Measurements from ENCODE around the gene HTR4. TPM values are rescaled to one million over a fixed set of nuclear protein-coding genes. Genes with fewer than 3 reads are reported as not detected.

HTR4 gene
- total and polyA plus RNA-seq, 2 of the 4 experiments (the other 2 are of a cell fraction) = not detected

DNA sequence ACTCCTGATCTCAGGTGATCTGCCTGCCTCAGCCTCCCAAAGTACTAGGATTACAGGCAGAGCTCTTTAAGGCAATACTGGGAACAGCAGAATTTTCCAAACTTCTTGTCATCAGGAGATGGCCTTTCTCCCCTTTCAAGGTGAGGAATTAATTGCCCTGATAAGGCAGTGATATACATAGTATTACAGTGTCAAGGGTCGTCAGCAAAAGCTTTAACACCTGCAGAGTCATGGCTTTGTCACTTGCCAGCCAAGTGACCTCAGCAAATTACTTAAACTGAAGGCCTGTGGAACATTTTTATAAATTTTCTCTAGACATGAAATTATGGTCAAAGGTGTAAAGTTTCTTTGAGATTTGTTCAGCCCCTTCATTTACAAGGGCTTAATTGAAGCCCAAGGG, 211.1 kb downstream of the HTR4 start:
- no peaks in the 10 kb centered on the region for H3K27me3 ChIP-seq (ENCODE audit: control insufficient read depth, insufficient read depth, low read length)
- H2AFZ ChIP-seq (replicated peaks; ENCODE audit: low read length, poor library complexity) = no peak overlapping the region
- no TSS peak for BruUV-seq (replicated peaks)
- intact Hi-C loops (cut with micrococcal nuclease) = loop anchor here (5.0 kb wide), 2 partner anchors 151 to 669 kb away; no protein-coding TSS in a partner anchor
- H2BK5ac ChIP-seq (ENCODE audit: low read depth, low read length, poor library complexity, severe bottlenecking) = no peak overlapping the region
- in situ Hi-C loops (cut with MboI; ENCODE audit: low sequenced_read_pairs) = loop anchor here (10.0 to 25.0 kb wide), 3 partner anchors 592 to 794 kb away; no protein-coding TSS in a partner anchor
- H3K4me1 ChIP-seq (ENCODE audit: control insufficient read depth, insufficient read depth, low read length) = no peaks in the 10 kb centered on the region
- no peak overlapping the region for H4K91ac ChIP-seq (ENCODE audit: insufficient read depth, low read depth, low read length)
- no peak overlapping the region for H2BK15ac ChIP-seq (ENCODE audit: low read depth, low read length)
- H2BK120ac ChIP-seq (ENCODE audit: low read depth, low read length) = no peak overlapping the region
- no peak overlapping the region for H3K18ac ChIP-seq (ENCODE audit: low read depth, low read length)
- H2AK5ac ChIP-seq (ENCODE audit: low read depth, low read length) = no peak overlapping the region
- POLR2A ChIA-PET (ENCODE audit: unreplicated experiment) = no interaction called here
- dilution Hi-C loops (cut with HindIII; ENCODE audit: low sequenced_read_pairs, unreplicated experiment) = no loop called here
- no peak overlapping the region for H4K5ac ChIP-seq (ENCODE audit: low read depth, low read length)
- no peak overlapping the region for H3K4me2 ChIP-seq (ENCODE audit: low read depth, low read length)
- no peak overlapping the region for H2BK20ac ChIP-seq (ENCODE audit: low read depth, low read length)
- H3K56ac ChIP-seq (ENCODE audit: extremely low read depth, insufficient read depth, low read length) = no peak overlapping the region
- H3K9me1 ChIP-seq (ENCODE audit: insufficient read depth, low read length) = no peaks in the 10 kb centered on the region
- no peaks in the 10 kb centered on the region for H3K9me3 ChIP-seq (ENCODE audit: control insufficient read depth, insufficient read depth, low read length)
- H4K8ac ChIP-seq (ENCODE audit: low read depth in 2 of 2, low read length in 2 of 2) = no peak overlapping the region
- CTCF ChIA-PET = interaction anchor here (0.8 to 8.9 kb wide), 4 partner anchors 31 to 671 kb away, joined by 3 to 59 read pairs (median 7); no protein-coding TSS in a partner anchor
- peaks cover 11% of the 10 kb centered on the region for H3K36me3 ChIP-seq (ENCODE audit: control insufficient read depth, insufficient read depth, low read length)
- H3K4ac ChIP-seq (ENCODE audit: low read depth, low read length) = no peak overlapping the region
- no CpG with 5 or more reads among the region's 1 CpG for WGBS, 2 experiments (ENCODE audit: extremely low coverage in 2 of 2, insufficient read length in 1 of 2)
- no peak overlapping the region for H3K14ac ChIP-seq (replicated peaks; ENCODE audit: low read depth, low read length)
- no peak overlapping the region for H3K4me3 ChIP-seq (ENCODE audit: insufficient read depth, low read depth, low read length)
- TF ChIP-seq USF2 (IDR thresholded peaks at IDR 0.05; ENCODE audit: low read depth, low read length) (no peak), NFE2L2 (IDR thresholded peaks at IDR 0.05; ENCODE audit: low read depth, low read length) (no peak), CEBPB (IDR thresholded peaks at IDR 0.05; ENCODE audit: low read depth, low read length) (no peak), SMC3 (IDR thresholded peaks at IDR 0.05; ENCODE audit: low read depth, low read length) (no peak), CTCF (conservative IDR thresholded peaks at IDR 0.05; ENCODE audit: low read depth, low read length) (no peak), CHD1 (IDR thresholded peaks at IDR 0.05; ENCODE audit: low read depth, low read length) (no peak), MXI1 (IDR thresholded peaks at IDR 0.05; ENCODE audit: borderline replicate concordance, low read depth, low read length) (no peak), BHLHE40 (IDR thresholded peaks at IDR 0.05; ENCODE audit: low read depth, low read length) (no peak), MAZ (IDR thresholded peaks at IDR 0.05; ENCODE audit: borderline replicate concordance, low read depth, low read length) (no peak), POLR2A (IDR thresholded peaks at IDR 0.05; ENCODE audit: low read depth, low read length) (no peak), RFX5 (IDR thresholded peaks at IDR 0.05; ENCODE audit: low read depth, low read length) (no peak), RCOR1 (IDR thresholded peaks at IDR 0.05; ENCODE audit: insufficient replicate concordance, low read length) (no peak), FOS (IDR thresholded peaks at IDR 0.05; ENCODE audit: low read depth, low read length) (no peak), MAFK (IDR thresholded peaks at IDR 0.05; ENCODE audit: low read depth, low read length) (no peak), RAD21 (IDR thresholded peaks at IDR 0.05; ENCODE audit: low read length) (no peak)
- TF ChIP-seq, protein P1, sequence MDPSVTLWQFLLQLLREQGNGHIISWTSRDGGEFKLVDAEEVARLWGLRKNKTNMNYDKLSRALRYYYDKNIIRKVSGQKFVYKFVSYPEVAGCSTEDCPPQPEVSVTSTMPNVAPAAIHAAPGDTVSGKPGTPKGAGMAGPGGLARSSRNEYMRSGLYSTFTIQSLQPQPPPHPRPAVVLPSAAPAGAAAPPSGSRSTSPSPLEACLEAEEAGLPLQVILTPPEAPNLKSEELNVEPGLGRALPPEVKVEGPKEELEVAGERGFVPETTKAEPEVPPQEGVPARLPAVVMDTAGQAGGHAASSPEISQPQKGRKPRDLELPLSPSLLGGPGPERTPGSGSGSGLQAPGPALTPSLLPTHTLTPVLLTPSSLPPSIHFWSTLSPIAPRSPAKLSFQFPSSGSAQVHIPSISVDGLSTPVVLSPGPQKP (IDR thresholded peaks at IDR 0.05; ENCODE audit: borderline replicate concordance, low read depth, low read length) = no peak
- H3K79me1 ChIP-seq (ENCODE audit: low read depth in 1 of 2, low read length in 2 of 2) = no peaks in the 10 kb centered on the region; a peak in 1 of 4 replicates
- DNase-seq (no peak), ATAC-seq (ENCODE audit: low read depth) (no peak)
- no peak overlapping the region for H3K27ac ChIP-seq (ENCODE audit: insufficient read depth, low read length)
- H4K20me1 ChIP-seq (ENCODE audit: insufficient read depth, low read length) = no peaks in the 10 kb centered on the region
- H2AK9ac ChIP-seq (replicated peaks; ENCODE audit: low read depth, low read length, poor library complexity) = no peak overlapping the region
- H3K23ac ChIP-seq (ENCODE audit: low read depth, low read length) = no peak overlapping the region
- no peak overlapping the region for H3K9ac ChIP-seq (ENCODE audit: low read depth, low read length)

Data from IMR-90 (cell line).